GM11168 (cell line): ENCODE data around the gene SPON1.
"Not testable (repeated sequence)": the region's sequence is repeated elsewhere in the genome, so short reads cannot be mapped to it uniquely, and the experiment has no call there.

ENCODE experiments used
- in situ Hi-C: fragments of 300-500 bp; cut with MboI; formaldehyde crosslinking; loops from one replicate; pipeline ENCODE4 v1.12.0; 2022; ENCODE audit warnings: low sequenced_read_pairs; ENCODE audit not compliant: unreplicated experiment

SPON1 gene

DNA sequence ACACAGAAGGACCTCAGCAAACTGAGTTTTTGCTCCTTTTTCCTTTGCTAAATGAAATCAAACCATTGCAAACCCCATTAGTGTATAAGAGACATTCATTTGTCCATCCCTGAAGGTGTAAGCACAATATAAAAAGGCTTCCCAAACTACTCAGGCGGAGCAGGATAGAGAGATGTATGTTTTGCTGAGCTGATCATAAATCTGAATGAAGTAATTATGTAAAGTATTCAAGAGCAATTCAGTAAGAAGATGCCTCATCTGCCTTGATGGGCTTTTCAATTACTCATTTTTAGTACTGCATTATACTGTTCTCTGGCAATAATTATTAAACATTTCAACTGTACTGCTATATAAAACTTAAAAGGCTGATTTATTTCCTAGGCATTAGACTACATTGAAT, 65.0 kb downstream of the SPON1 start:
- in situ Hi-C loops, result no loop called here

DNA sequence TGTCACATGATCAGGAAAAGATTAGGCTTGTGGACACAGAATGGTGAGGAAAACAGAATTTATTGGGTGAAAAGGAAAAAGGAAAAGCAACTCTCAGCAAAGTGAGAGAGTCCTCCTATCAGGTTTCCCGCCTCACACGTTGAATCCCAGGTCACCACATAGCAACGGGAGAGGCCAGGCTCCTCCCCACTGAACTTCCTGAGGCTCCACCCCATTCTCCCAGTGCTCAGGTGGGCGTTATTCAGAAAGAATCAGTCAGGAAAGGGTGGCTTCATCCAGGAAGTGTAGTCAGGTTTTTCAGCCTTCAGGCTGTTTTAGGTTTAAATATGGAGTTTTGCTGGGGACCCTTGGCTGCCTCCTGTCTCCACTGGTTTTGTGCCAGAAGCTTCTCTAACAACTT, 66.9 kb downstream of the SPON1 start:
- in situ Hi-C loops, result no loop called here

DNA sequence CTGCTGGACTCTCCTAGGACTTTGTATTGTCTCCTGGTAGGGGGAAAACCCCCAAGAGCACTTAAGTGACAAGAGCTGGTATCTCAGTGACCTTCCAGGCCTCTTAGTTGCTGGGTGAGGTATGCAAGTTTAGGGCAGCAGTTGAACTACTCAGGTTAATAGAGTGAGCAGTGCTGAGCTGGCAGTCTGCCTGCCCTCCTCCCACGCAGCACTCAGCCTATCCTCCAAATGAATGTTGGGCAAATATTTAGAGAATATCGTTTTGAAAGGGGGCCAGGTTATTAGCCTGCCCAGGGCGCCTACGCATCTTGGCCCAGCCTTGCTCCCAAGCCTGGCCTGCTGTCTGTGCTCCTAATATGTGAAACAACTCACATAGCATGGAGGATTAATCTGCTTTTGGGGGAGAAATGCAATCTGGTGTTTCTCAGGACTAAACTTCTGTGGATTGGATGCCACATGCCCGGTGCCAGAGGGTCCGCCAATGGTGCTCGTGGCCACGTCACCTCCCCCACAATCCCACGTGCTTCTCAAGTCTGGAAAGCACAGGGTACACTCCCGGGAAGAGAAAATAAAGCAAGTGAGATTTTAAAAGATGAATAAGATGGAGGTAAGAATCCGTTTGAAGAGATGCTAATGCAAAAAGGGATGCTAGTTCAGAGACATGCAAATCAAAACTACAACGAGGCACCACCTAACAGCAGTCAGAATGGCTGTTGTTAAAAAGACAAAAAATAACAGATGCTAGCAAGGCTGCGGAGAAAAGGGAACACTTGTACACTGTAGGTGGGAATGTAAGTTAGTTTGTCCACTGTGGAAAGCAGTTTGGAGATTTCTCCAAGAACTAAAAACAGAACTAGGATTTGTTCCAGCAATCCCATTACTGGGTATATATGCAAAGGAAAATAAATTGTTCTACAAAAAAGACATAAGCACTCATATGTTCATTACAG, 67.7 kb downstream of the SPON1 start:
- in situ Hi-C loops, result no loop called here

DNA sequence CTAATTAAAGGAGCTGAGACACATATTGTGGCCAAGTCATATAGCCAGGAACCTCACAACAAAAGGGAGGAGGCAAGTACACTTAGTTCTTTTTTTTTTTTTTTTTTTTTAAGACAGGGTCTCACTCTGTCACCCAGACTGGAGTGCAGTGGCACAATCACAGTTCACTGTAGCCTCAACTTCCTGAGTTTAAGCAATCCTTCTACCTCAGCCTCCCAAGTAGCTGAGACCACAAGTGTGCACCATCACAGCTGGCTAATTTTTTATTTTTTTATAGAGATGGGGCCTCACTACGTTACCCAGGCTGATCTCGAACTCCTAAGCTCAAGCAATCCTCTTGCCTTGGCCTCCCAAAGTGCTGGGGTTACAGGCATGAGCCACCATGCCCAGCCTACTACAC, 73.0 kb downstream of the SPON1 start:
- in situ Hi-C loops, result not testable (repeated sequence)

DNA sequence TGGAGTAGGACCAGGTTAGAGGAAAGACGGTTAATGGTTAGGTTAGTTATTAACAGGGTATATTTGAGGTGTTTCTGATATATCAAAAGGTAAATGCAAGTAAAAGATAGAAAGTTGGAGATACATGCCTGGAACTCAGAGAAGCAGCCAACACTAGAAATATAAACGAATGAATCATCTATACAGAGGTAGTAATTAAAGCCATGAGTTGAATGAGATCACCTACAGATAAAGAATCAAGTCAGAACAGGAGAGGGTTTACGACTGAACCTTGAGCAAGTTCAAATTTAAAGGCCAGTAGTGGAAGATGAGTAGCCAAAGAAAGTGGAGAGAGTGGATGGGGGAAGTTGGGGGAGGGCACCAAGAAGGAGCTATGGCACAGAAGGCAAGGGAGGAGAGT, 73.9 kb downstream of the SPON1 start:
- in situ Hi-C loops, result no loop called here

DNA sequence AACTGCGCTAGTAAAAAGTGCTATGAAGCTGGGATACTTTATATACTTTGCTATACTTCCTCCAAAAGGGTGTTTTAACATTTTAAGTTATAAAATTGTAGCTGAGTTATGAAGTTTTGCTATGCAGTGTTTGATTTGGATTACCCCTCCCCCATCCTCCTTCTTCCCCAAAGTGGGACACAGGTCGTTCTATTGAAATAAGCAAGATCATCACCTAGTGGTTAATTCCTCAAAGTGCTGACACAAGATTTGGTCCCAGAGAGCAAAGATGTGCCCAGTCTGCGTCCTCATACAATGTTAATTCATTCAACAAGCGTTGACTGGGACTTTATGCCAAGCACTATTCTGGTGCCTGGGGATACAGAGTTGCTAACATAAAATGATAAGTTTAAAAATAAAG, 78.5 kb downstream of the SPON1 start:
- in situ Hi-C loops, result no loop called here

DNA sequence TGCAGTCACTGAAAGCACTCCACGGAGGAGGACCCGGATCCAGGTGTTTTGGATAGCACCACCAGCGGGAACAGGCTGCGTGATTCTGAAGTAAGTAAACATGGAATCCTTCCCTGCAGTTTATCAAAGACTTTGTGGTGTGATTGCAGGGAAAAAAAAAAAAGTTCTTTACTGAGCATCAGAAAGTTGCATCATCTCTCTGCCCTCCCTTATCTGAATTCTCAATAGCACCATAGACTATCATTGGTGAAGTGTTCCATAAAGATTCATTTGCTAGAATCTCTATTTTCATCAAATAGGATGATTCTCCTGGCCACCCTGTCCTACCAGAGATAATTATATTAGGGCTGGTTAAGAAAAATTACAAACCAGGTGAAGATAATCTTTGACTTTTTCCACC, 79.0 kb downstream of the SPON1 start:
- in situ Hi-C loops, result no loop called here

DNA sequence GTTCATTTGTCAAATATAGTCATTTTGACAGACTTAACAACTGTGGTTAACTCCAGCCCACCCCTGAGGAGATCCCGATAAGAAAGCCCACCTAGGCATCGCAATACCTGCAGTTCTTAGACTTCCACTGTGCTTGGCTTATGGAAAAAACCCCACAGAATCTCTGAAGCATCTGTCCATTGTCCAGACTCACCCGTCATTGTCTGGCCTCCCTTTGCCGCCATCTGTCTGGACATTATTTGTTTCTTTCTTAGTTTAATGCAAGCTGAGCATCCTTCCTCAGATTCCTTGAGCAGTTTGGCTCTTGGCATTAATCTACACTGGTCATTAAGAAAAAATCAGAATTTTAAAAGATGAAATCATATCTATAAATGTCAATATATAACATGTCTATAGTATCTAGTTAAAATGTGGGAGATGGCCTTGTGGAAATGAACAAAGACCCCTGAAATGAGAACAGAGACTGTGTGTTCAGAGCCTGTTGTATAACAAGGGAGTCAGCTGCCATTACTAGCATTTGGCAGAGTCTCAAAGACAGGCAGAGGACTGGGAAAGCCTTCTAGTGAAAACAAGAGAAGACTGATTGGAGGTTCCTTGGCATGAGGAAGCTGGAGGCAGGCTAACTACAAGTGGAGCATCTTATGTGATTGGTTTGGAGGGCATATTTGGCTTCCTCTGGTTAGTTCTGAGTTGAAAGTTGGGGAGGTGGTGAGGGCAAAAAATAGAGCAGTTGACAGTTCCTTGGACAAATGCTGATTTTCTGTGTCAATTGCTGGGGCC, 80.4 kb downstream of the SPON1 start:
- in situ Hi-C loops, result no loop called here

DNA sequence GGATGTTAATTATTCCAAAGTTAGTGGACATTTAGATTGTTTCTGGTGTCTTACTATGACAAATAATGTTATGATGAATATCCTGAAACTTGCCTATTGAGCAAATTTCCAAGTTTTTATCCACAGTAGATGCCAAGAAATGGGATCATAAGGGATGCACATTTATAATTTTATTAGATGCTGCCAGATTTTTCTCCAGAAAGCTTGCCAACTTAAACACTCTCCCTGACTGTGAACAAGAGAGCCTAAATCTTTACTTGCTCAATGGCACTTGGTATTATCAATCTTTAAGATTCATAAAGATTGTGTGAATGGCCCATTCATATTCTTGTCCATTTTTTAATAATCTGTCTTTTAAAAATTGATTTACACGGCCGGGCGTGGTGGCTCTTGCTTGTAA, 82.4 kb downstream of the SPON1 start:
- in situ Hi-C loops, result no loop called here

DNA sequence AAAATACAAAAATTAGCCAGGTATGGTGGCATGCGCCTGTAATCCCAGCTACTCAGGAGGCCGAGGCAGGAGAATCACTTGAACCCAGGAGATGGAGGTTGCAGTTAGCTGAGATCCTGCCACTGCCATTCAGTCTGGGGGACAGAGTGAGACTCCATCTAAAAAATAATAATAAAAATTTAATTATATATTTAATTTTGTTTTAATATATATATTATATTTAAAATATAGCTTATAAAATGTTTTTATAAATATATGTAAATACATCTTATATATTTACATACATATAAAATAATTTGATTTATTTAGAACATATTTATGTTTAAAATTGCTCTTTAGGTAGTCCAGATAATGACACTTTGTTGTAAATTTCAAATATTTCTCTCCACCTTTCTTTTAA, 82.9 kb downstream of the SPON1 start:
- in situ Hi-C loops, result no loop called here

DNA sequence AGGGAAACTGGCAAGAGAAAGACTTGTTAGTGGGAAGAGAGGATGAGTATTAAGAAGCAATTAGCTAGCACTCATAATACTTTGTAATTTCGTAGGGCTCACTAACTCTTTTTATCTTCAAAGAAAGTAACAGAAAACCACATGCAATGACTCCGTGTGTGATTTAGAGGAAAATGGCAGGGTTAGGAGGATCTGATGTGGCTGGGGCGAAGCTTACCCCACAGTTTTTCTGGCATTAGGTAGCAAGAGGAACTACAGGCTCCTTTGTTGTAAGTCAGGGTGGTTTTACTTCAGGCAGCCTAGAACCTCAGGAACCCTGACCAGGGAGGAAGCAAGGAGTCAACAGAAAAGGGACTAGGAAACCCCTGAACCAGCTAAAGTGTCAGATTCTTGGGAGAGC, 89.7 kb downstream of the SPON1 start:
- in situ Hi-C loops, result no loop called here

DNA sequence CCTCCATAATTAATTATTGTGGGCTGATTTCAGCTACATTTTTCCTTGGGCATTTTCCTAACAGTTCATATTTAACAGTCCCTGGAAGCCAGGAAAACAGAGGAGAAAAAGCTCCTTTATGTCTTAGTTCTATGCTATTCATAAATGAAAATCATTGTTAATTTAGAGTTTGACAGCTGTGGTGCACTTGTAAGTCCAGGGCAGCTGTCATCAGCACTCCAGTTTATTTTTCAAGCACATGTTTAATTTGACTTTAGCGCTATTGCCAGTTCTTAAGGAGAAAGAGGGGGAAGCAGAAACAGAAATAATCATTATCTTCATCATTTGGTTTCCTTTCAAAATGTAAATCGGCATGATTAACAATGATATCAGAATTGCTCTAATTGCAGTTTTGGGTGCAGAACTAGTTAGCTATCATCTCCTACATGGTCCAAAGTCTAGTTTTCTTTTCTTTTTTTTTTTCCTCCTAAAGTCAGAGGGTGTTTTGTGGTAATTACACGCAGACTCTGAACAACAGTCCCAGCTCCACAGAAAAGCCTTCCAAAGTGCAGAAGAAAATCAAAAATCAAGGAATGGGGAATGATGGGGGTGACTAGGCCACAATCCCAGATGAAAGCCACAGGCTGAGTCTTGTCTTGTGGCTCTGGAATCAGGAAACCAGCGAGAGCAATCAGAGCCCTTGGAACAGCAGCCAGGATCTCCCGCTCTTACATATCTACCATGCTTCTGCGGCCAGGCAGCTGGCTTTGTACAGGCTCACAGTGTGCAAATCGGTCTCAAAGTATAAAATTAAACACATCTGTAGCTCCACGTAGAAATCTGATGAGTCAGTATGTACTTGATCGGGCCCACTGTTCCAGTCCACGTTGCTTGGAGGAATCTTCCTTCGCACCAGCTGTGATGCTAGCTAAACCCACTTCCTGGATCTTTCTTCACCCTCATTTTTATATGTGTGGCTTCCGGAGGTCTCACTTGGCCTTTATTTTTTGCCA, 91.9 kb downstream of the SPON1 start:
- in situ Hi-C loops, result no loop called here

DNA sequence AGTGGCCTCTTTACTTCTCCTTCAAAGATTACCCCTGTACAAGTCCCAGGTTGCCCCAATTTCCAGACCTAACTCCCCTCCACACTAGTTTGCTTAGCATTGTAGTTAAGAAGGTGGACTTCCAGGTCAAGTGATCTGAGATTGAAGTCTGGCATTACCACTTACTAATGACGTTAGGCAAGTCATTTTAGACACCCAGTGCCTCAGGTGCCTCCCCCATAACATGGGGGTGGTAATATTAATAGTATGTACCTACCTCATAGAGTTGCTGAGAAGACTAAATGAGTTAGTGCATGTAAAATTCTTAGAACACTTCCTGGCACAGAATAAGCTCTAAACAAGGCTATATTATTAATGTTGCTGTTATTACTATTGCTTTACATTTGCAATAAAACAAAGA, 93.4 kb downstream of the SPON1 start:
- in situ Hi-C loops, result no loop called here

DNA sequence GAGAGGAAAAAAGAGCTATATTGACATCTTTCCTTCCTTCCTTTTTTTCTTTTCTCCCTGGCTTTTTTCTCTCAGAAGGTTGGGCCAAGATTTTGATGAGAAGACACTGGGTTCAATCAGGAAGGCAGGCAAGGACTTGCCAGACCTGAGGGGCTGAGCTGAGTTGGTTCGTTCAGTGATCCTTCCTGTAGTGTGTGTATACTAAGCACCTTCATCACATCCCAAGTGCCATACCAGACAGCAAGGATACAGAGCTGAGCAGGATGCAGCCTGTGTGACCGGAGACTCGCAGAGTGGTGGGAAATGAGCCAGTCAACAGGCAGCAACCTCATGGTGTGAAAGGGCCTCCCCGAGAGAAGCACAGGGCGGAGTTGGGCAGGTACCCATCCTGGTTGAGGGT, 95.5 kb downstream of the SPON1 start:
- in situ Hi-C loops, result no loop called here

DNA sequence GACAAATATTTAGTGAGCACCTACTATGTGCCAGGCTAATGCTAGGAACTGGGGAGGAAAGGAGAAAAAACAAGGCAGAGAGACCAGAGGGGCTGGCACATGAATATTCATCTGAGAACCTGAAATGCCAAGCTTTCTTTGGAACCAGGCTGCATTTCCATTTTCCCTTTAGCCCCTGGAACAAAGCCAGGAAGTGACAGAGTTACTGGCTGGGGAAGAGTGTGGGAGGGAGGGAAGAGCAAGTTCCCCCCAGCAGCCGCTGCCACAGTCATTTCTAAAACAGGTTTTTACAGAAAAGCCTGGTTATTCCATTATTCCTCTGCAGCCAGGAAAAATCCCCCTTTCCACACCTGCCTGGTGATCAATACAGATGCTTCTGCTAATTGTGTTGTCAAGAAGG, 97.0 kb downstream of the SPON1 start:
- in situ Hi-C loops, result no loop called here

DNA sequence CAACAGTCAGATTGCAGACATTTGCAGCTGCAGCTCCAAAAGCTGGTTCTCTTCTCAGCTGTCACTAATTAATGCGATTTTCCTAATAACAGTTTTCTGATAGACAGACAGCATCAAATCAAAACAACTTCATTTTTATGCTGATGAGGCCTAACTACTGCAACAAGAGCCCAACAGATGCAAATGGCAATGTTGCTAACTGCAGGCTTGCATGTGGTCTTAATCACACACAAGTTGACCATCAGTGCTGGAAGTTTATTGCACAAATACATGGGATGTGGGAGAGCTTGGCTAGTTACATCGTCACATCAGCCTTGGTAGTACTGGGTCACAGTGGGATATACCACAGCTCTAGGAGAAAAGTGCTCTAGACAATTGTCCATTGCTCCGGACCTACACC, 99.2 kb downstream of the SPON1 start:
- in situ Hi-C loops, result no loop called here

DNA sequence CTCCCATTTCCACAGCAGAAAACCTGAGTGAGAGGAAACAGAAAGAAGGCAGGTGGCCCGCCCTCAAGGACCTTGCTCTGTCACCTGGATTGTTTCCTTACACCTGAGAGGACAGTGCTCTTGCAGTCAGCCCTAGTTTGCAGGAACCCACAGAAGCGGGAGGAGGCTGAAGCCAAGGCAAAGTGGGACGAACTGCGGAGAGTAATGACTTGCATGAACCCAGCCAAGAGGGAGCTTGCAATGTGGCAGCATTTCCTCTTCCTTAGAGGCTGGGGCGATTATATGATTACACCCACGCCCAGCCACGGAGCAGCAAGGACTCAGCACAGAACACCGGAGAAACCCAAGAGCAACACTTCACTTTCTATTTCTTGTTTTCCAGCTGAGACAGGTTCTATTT, 102.6 kb downstream of the SPON1 start:
- in situ Hi-C loops, result no loop called here

DNA sequence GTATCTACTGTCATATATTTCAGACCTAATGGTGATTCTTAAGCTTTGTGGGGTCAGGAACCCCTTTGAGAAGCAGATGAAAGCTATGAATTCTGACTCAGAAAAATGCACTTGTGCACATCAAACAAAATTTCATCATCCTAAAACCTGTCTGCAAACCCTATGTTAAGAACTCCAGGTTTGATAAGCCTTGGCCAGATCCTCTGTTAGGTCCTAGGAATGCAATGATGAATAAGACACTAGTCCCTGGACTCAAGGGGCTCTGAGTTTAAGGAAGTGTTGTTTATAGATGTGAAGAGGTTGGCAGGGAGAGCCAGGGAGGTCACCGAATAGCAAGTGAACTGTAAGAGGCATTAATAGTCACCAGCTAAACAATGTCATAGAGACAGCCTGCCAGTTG, 103.2 kb downstream of the SPON1 start:
- in situ Hi-C loops, result no loop called here

DNA sequence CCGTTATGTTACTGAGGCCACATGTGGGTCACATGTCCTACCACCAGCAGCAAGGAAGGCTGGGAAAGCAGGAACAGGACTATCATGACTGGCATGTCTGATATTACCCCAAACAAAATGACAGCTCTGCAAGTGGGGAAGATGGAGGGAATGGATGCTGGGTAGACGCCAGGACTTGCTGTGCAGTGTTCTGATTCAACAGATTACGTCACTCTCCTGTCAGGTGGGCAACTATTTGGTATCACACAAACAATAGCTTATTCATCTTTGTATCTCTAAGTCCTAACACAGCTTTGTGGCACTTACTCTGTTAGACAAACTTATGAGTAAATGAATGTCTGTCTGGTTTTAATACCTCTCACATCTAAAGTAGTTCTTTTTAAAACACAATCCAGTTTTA, 105.2 kb downstream of the SPON1 start:
- in situ Hi-C loops, result no loop called here

DNA sequence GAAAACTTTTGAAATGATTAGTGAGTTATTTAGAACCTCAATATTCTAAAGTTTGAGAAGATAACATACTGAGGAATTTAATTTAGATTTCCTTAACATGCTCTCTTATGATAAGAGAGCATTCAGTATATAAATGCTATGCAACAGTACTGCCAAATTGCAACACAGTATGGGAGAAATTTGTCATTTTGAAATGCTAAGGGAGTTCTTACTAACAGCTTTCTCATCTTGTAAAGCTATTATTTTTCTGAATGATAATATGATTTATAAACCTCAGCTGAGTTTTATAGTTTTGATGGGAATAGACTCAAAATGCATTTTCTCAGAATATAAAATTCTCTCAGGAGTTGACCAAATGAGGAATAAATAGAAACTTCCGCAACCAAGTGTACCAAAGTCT, 108.4 kb downstream of the SPON1 start:
- in situ Hi-C loops, result no loop called here
